OCI-LY1 (cell line): ENCODE measurements around the gene NUPR1.

ENCODE experiments used
- H2AFZ ChIP-seq: fragments of 200-600 bp; sonication (generic), shearing (Covaris generic); 2 replicates; pipeline ENCODE4 v1.6.0; 2014; ENCODE audit warnings: antibody characterized with exemption, mild to moderate bottlenecking, low read length
- H3F3A ChIP-seq: fragments of 200-600 bp; sonication (generic), shearing (Covaris generic); 2 replicates; pipeline ENCODE4 v1.6.0; 2014; ENCODE audit warnings: mild to moderate bottlenecking, antibody characterized with exemption, low read length, moderate library complexity; ENCODE audit not compliant: insufficient read depth
- H3K27ac ChIP-seq: fragments of 200-600 bp; sonication (generic); 2 replicates; pipeline ENCODE4 v1.5.1; 2014; ENCODE audit warnings: low read length, mixed run types, mild to moderate bottlenecking, low read depth; ENCODE audit not compliant: poor library complexity, severe bottlenecking
- H3K27me3 ChIP-seq: fragments of 200-600 bp; sonication (generic); 2 replicates; pipeline ENCODE4 v1.6.0; 2014; ENCODE audit warnings: antibody characterized with exemption, mild to moderate bottlenecking, low read length, moderate library complexity; ENCODE audit not compliant: insufficient read depth
- H3K36me3 ChIP-seq: fragments of 200-600 bp; sonication (generic); 2 replicates; pipeline ENCODE4 v1.6.1; 2014; ENCODE audit warnings: mild to moderate bottlenecking, antibody characterized with exemption, low read length, moderate library complexity, mixed read lengths; ENCODE audit not compliant: insufficient read depth
- H3K4me1 ChIP-seq: fragments of 200-600 bp; sonication (generic); 2 replicates; pipeline ENCODE4 v1.5.1; 2014; ENCODE audit warnings: mild to moderate bottlenecking, low read length, moderate library complexity; ENCODE audit not compliant: insufficient read depth, severe bottlenecking
- H3K4me2 ChIP-seq: fragments of 200-600 bp; sonication (generic), shearing (Covaris generic); 2 replicates; pipeline ENCODE4 v1.6.1; 2014; ENCODE audit warnings: low read length
- H3K4me3 ChIP-seq: fragments of 200-600 bp; sonication (generic); 2 replicates; pipeline ENCODE4 v1.5.1; 2014; ENCODE audit warnings: low read length, low read depth, mild to moderate bottlenecking, mixed read lengths; ENCODE audit not compliant: poor library complexity, severe bottlenecking
- H3K79me2 ChIP-seq: fragments of 200-600 bp; shearing (Covaris generic); 2 replicates; pipeline ENCODE4 v1.6.1; 2016; ENCODE audit warnings: mixed run types, low read length, mixed read lengths; ENCODE audit not compliant: insufficient read depth
- H3K9ac ChIP-seq: fragments of 200-600 bp; sonication (generic), shearing (Covaris generic); 2 replicates; pipeline ENCODE4 v1.6.1; 2014; ENCODE audit warnings: mild to moderate bottlenecking, low read length, mixed read lengths
- H3K9me2 ChIP-seq: fragments of 200-600 bp; sonication (generic), shearing (Covaris generic); 2 replicates; pipeline ENCODE4 v1.6.1; 2014; ENCODE audit warnings: low read depth, mild to moderate bottlenecking, low read length, mixed read lengths
- H3K9me3 ChIP-seq: fragments of 200-600 bp; shearing (Covaris generic); 2 replicates; pipeline ENCODE4 v1.6.1; 2014; ENCODE audit warnings: low read length, mixed read lengths
- H4K20me1 ChIP-seq: fragments of 200-600 bp; sonication (generic), shearing (Covaris generic); 2 replicates; pipeline ENCODE4 v1.6.0; 2016; ENCODE audit warnings: mild to moderate bottlenecking, low read length; ENCODE audit not compliant: insufficient read depth
- CTCF ChIP-seq: fragments of 200-600 bp; sonication (generic), shearing (Covaris generic); IDR thresholded peaks from 2 replicates; pipeline ENCODE4 v1.5.1; 2017; ENCODE audit warnings: mild to moderate bottlenecking, antibody characterized with exemption, low read length, moderate library complexity, mixed read lengths
- EZH2 ChIP-seq: fragments of 200-600 bp; sonication (generic), shearing (Covaris generic); IDR thresholded peaks from 2 replicates; pipeline ENCODE4 v1.8.0; 2017; ENCODE audit warnings: borderline replicate concordance, mixed run types, mild to moderate bottlenecking, antibody characterized with exemption, low read length, moderate library complexity, mixed read lengths

The NUPR1 gene

GRCh38 chr16:28537964-28538732, 626 bp downstream of the NUPR1 start:
- Histone ChIP-seq H3K4me1 (no peaks in the 10 kb centered on the region), H3K27ac (no peak overlapping the region), H3K9me2 (no peaks in the 10 kb centered on the region), H3K36me3 (no peaks in the 10 kb centered on the region), H2AFZ (no peak overlapping the region), H3F3A (no peaks in the 10 kb centered on the region), H3K4me3 (no peak overlapping the region), H3K27me3 (peaks cover 3% of the 10 kb centered on the region; the same call in 1 of the 2 replicates), H4K20me1 (no peaks in the 10 kb centered on the region), H3K4me2 (no peak overlapping the region), H3K79me2 (no peaks in the 10 kb centered on the region), H3K9me3 (no peaks in the 10 kb centered on the region), H3K9ac (no peak overlapping the region)
- TF ChIP-seq EZH2 (no peak), CTCF (no peak)

DNA sequence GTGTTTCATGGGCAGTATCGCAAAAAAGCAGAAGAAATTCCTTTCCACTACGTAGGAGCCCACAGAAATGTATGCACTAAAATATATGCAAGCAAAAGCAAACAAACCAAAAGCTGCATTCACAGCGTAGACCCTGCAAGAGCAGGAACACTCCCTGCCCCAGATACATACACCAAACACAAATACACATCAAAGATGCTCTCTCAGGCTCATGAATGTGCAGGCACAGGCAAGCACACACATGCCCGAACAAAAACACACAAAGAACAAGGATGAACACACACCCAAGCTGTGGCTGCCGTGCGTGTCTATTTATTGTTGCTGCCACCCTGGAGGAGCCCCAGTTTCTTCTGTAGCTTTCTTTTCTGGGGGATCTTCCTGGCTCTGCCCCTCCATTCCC, 1.7 kb downstream of the NUPR1 start:
- H3K9me3 ChIP-seq: no peaks in the 10 kb centered on the region
- no peaks in the 10 kb centered on the region for H3K9me2 ChIP-seq
- no peaks in the 10 kb centered on the region for H3F3A ChIP-seq
- H3K4me1 ChIP-seq: no peaks in the 10 kb centered on the region
- H3K36me3 ChIP-seq: no peaks in the 10 kb centered on the region
- no peaks in the 10 kb centered on the region for H3K79me2 ChIP-seq
- peaks cover 3% of the 10 kb centered on the region; the same call in 1 of the 2 replicates for H3K27me3 ChIP-seq
- H3K4me3 ChIP-seq: no peak overlapping the region
- no peaks in the 10 kb centered on the region for H4K20me1 ChIP-seq
- H3K9ac ChIP-seq: no peak overlapping the region
- no peak overlapping the region for H2AFZ ChIP-seq
- no peak overlapping the region for H3K4me2 ChIP-seq
- TF ChIP-seq EZH2: no peak
- no peak for TF ChIP-seq CTCF
- no peak overlapping the region for H3K27ac ChIP-seq

- Histone ChIP-seq H3K9me2 (no peaks in the 10 kb centered on the region), H3K36me3 (no peaks in the 10 kb centered on the region), H3K27me3 (no peaks in the 10 kb centered on the region; the same call in 1 of the 2 replicates), H3K4me2 (no peak overlapping the region), H3K9ac (no peak overlapping the region), H4K20me1 (no peaks in the 10 kb centered on the region), H3K79me2 (no peaks in the 10 kb centered on the region), H3K9me3 (no peaks in the 10 kb centered on the region), H3K4me3 (no peak overlapping the region), H3F3A (no peaks in the 10 kb centered on the region), H3K4me1 (no peaks in the 10 kb centered on the region), H3K27ac (no peak overlapping the region), H2AFZ (no peak overlapping the region)
- no peak for TF ChIP-seq EZH2
- no peak for TF ChIP-seq CTCF
Observed at GRCh38 chr16:28534542-28535373, 4.0 kb downstream of the NUPR1 start.
